T-helper 2 cell treated with Interferon-gamma antibody and Interleukin-4, amounts not matched to agents 100 ng/mL and 5 ng/mL, for 36 hours (primary cell): ENCODE results near the gene KCNJ4. TPM values are rescaled to one million over a fixed set of nuclear protein-coding genes. Genes with fewer than 3 reads are reported as not detected.

ENCODE experiments used
- intact Hi-C: fragments of 100-400 bp; cut with micrococcal nuclease; formaldehyde crosslinking; loops from one replicate; pipeline ENCODE4 v1.15.1; 2023
- total RNA-seq: library from RNA; stranded (reverse); gene quantifications from 2 replicates; pipeline ENCODE4 v1.2.3, GENCODE V29; 2022

Gene KCNJ4
- not detected in 2 replicates for total RNA-seq

- intact Hi-C loops = no loop called here
These were observed at the start of gene KCNJ4 for GRCh38 chr22:38455076-38455529. Gene KCNJ4 (minus strand): TSS chr22:38455199. CDS start chr22:38428132, 27,067 bp downstream.

- intact Hi-C loops = no loop called here
These were observed 48.0 kb upstream of the KCNJ4 start for GRCh38 chr22:38503021-38503420.

- intact Hi-C loops = no loop called here
These were observed 47.0 kb upstream of the KCNJ4 start for GRCh38 chr22:38501797-38502672.

GRCh38 chr22:38497869-38498268, 42.9 kb upstream of the KCNJ4 start:
- intact Hi-C loops = no loop called here

GRCh38 chr22:38494939-38495338, 39.9 kb upstream of the KCNJ4 start:
- intact Hi-C loops = no loop called here

GRCh38 chr22:38494498-38494897, 39.5 kb upstream of the KCNJ4 start:
- intact Hi-C loops = no loop called here

- intact Hi-C loops = no loop called here
These were observed 36.8 kb upstream of the KCNJ4 start for GRCh38 chr22:38491707-38492348.

- intact Hi-C loops = no loop called here
These were observed 35.9 kb upstream of the KCNJ4 start for GRCh38 chr22:38490915-38491314.

- intact Hi-C loops = no loop called here
These were observed 35.5 kb upstream of the KCNJ4 start for GRCh38 chr22:38490475-38490874.

GRCh38 chr22:38489561-38490145, 34.7 kb upstream of the KCNJ4 start:
- intact Hi-C loops = no loop called here

- intact Hi-C loops = no loop called here
These were observed 34.1 kb upstream of the KCNJ4 start for GRCh38 chr22:38489142-38489541.

- intact Hi-C loops = no loop called here
These were observed 32.9 kb upstream of the KCNJ4 start for GRCh38 chr22:38487946-38488345.

GRCh38 chr22:38485783-38486182, 30.8 kb upstream of the KCNJ4 start:
- intact Hi-C loops = no loop called here

GRCh38 chr22:38484244-38484643, 29.2 kb upstream of the KCNJ4 start:
- intact Hi-C loops = no loop called here

GRCh38 chr22:38482662-38483308, 27.8 kb upstream of the KCNJ4 start:
- intact Hi-C loops = no loop called here

GRCh38 chr22:38481871-38482332, 26.9 kb upstream of the KCNJ4 start:
- intact Hi-C loops = no loop called here

- intact Hi-C loops = no loop called here
These were observed 26.3 kb upstream of the KCNJ4 start for GRCh38 chr22:38481162-38481870.

GRCh38 chr22:38479096-38479837, 24.3 kb upstream of the KCNJ4 start:
- intact Hi-C loops = no loop called here

GRCh38 chr22:38477585-38477984, 22.6 kb upstream of the KCNJ4 start:
- intact Hi-C loops = no loop called here

GRCh38 chr22:38474003-38474607, 19.1 kb upstream of the KCNJ4 start:
- intact Hi-C loops = no loop called here
